HG02943 (cell line): ENCODE measurements around the gene YWHAE.

Source experiments
- ATAC-seq: cut with Tn5 transposase; IDR thresholded peaks from one replicate; pipeline ENCODE4 v1.9.1; 2021; ENCODE audit warnings: mild to moderate bottlenecking, low read depth, moderate library complexity; ENCODE audit not compliant: unreplicated experiment

Gene YWHAE

DNA sequence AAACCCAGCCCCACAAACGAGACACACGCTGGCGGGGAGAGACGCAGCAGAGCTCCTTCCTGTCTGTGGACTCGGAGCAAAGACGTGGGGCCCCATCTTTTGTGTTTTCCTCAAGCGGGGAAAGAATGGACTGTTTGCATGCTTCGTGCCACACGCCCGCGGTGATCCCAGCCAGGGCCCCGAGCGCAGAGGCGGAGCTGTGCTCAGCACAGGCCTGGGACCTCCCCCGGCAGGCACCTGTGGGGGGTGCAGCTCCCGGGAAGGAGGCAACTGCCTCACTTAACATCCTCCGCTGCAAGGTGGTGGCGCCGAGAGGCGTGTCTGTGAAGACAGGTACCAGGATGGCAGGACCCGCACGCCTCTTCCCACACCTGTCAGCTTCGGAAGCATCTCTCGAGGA is 101.4 kb downstream of the YWHAE start:
- ATAC-seq: no peak
